ENCODE results near the gene PIP4K2A.

DNA sequence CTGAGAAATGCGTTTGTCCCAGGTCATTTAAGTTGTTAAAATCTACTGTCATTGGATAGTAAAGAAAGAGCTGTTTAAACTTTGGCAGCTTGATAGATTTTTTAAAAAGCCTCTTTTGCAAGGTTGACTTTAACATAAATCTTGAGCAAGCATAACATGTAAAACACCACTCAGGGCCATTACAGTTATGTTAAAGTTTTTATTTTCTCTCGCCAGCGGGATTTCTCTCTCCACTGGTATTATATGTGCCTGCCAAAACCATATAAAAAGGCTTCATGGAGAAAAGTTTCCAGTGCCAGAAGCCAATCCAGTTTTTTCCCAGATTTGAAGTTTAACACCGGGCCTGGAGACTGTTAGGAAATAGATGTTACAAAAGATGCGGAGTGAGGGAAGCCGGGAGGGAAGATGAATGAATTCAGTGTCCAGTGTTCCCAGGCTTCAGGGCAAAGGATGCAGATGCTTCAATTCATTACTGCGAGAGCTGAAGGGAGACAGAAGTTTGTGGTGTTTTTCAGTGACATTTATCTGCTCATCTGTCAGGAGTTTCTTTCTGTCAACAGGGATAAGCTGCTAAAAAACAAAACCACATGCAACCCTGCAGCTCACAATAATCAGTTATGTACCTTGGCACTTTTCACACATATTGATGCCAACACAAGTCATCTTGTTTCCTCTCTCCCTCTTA lies 213.6 kb downstream of the PIP4K2A start:
- TF ChIP-seq, protein P1, sequence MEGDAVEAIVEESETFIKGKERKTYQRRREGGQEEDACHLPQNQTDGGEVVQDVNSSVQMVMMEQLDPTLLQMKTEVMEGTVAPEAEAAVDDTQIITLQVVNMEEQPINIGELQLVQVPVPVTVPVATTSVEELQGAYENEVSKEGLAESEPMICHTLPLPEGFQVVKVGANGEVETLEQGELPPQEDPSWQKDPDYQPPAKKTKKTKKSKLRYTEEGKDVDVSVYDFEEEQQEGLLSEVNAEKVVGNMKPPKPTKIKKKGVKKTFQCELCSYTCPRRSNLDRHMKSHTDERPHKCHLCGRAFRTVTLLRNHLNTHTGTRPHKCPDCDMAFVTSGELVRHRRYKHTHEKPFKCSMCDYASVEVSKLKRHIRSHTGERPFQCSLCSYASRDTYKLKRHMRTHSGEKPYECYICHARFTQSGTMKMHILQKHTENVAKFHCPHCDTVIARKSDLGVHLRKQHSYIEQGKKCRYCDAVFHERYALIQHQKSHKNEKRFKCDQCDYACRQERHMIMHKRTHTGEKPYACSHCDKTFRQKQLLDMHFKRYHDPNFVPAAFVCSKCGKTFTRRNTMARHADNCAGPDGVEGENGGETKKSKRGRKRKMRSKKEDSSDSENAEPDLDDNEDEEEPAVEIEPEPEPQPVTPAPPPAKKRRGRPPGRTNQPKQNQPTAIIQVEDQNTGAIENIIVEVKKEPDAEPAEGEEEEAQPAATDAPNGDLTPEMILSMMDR (IDR thresholded peaks at IDR 0.05 in 8 of 11, conservative IDR thresholded peaks at IDR 0.05 in 3 of 11), result no peak
- TF ChIP-seq POLR2A (IDR thresholded peaks at IDR 0.05), result no peak
- no peak for TF ChIP-seq POLR2AphosphoS5 (IDR thresholded peaks at IDR 0.05)

All from spleen (tissue), 7 donors.